HCT116 (cell line): ENCODE results near the gene DOCK2. TPM values are rescaled to one million over a fixed set of nuclear protein-coding genes. Genes with fewer than 3 reads are reported as not detected.

ENCODE experiments used
- ATAC-seq: fragments of 200-7000 bp; cut with Tn5 transposase; 2 replicates; pipeline ENCODE4 v1.9.1; 2020; ENCODE audit warnings: mild to moderate bottlenecking, moderate library complexity
- BruUV-seq: library from RNA; stranded (reverse); fragments of 400-500 nt; replicated peaks from 2 replicates; lab custom pipeline; 2021; lab: Mats Ljungman, UMichigan
- CTCF ChIA-PET: fragments of 300-600 bp; sonication (Branson Sonifier 250); formaldehyde crosslinking; loops from one replicate; lab custom pipeline; 2021; ENCODE audit warnings: antibody characterized with exemption; lab: Charles Lee
- POLR2A ChIA-PET: fragments of 300-600, 350-600 bp; sonication (Branson Sonifier 250); formaldehyde crosslinking; loops from one replicate; lab custom pipeline; 2021; ENCODE audit warnings: antibody characterized with exemption; lab: Charles Lee
- RAD21 ChIA-PET, 2 experiments: fragments of 300-600 bp; sonication (Branson Sonifier 250); formaldehyde crosslinking; loops; one replicate each; lab custom pipeline; 2023; ENCODE audit warnings: low total read pairs in 2 of 2; ENCODE audit not compliant: uncharacterized antibody in 2 of 2, unreplicated experiment in 2 of 2, low non-redundant PET in 1 of 2; lab: Charles Lee
- DNase-seq: peaks from one replicate; pipeline ENCODE4 v3.0.0-alpha.2; 2010; ENCODE audit warnings: low read depth, low spot score
- H2AFZ ChIP-seq: fragments of 200-600 bp; shearing (Covaris generic), sonication (generic); 2 replicates; pipeline ENCODE4 v1.6.1; 2017; ENCODE audit warnings: low read depth, mixed run types, mixed read lengths, antibody characterized with exemption, low read length; ENCODE audit not compliant: poor library complexity, severe bottlenecking
- H3K27ac ChIP-seq: 2 replicates; pipeline ENCODE4 v1.5.1; 2012; ENCODE audit warnings: low read depth, low read length
- H3K27me3 ChIP-seq: fragments of 200-600 bp; sonication (generic); 2 replicates; pipeline ENCODE4 v1.6.1; 2016; ENCODE audit warnings: mixed run types, low read length, mixed read lengths; ENCODE audit not compliant: insufficient read depth
- H3K36me3 ChIP-seq, 2 experiments: fragments of 200-500 bp in 1 of 2; fragments of 200-600 bp in 1 of 2; sonication (Bioruptor generic) in 1 of 2; sonication (generic) in 1 of 2; 2 replicates each; pipeline versions ENCODE4 v1.5.1 to v1.6.1; 2014 to 2016; ENCODE audit warnings: low read length in 2 of 2, inconsistent platforms in 1 of 2, mixed read lengths in 1 of 2, mixed run types in 1 of 2; ENCODE audit not compliant: insufficient read depth in 2 of 2, control insufficient read depth in 1 of 2
- H3K4me1 ChIP-seq, 2 experiments: fragments of 200-600 bp in 1 of 2; sonication (generic) in 1 of 2; 2 replicates each; pipeline versions ENCODE4 v1.5.1 to v1.6.1; 2012 to 2017; ENCODE audit warnings: low read length in 2 of 2, inconsistent platforms in 1 of 2, mild to moderate bottlenecking in 1 of 2, mixed read lengths in 1 of 2, mixed run types in 1 of 2, moderate library complexity in 1 of 2; ENCODE audit not compliant: insufficient read depth in 2 of 2, control insufficient read depth in 1 of 2
- H3K4me2 ChIP-seq: fragments of 200-600 bp; sonication (generic); 2 replicates; pipeline ENCODE4 v1.6.1; 2017; ENCODE audit warnings: mixed run types, low read length, mixed read lengths
- H3K4me3 ChIP-seq, 2 experiments: fragments of 200-600 bp in 1 of 2; sonication (generic) in 1 of 2; replicated peaks in 1 of 2; 2 replicates each; pipeline ENCODE4 v1.5.1; 2011 to 2016; ENCODE audit warnings: low read length in 2 of 2, control low read depth in 1 of 2, low read depth in 1 of 2, mild to moderate bottlenecking in 1 of 2, mixed read lengths in 1 of 2, mixed run types in 1 of 2
- H3K79me2 ChIP-seq: fragments of 200-600 bp; sonication (generic); 2 replicates; pipeline ENCODE4 v1.6.1; 2017; ENCODE audit warnings: mild to moderate bottlenecking, mixed run types, low read length, moderate library complexity, mixed read lengths; ENCODE audit not compliant: insufficient read depth
- H3K9ac ChIP-seq: fragments of 200-600 bp; sonication (generic); 2 replicates; pipeline ENCODE4 v1.6.1; 2016; ENCODE audit warnings: low read length, mixed read lengths
- H3K9me2 ChIP-seq: fragments of 200-600 bp; sonication (generic), shearing (Covaris generic); 2 replicates; pipeline ENCODE4 v1.6.1; 2017; ENCODE audit warnings: mixed run types, mild to moderate bottlenecking, moderate library complexity; ENCODE audit not compliant: insufficient read depth
- H3K9me3 ChIP-seq, 2 experiments: fragments of 200-500 bp in 1 of 2; fragments of 200-600 bp in 1 of 2; sonication (Bioruptor generic) in 1 of 2; sonication (generic) in 1 of 2; 2 replicates each; pipeline ENCODE4 v1.6.1; 2014 to 2017; ENCODE audit warnings: low read length in 2 of 2, mixed read lengths in 2 of 2, inconsistent platforms in 1 of 2, low read depth in 1 of 2, mild to moderate bottlenecking in 1 of 2, mixed run types in 1 of 2, moderate library complexity in 1 of 2; ENCODE audit not compliant: control insufficient read depth in 1 of 2, insufficient read depth in 1 of 2
- H4K20me1 ChIP-seq: fragments of 200-600 bp; sonication (generic), shearing (Covaris generic); 2 replicates; pipeline ENCODE4 v1.6.1; 2017; ENCODE audit warnings: mixed run types, mild to moderate bottlenecking, moderate library complexity; ENCODE audit not compliant: insufficient read depth
- CBX3 ChIP-seq: IDR thresholded peaks from 2 replicates; pipeline ENCODE4 v1.6.1; 2012; ENCODE audit warnings: low read depth
- CEBPB ChIP-seq: IDR thresholded peaks from 2 replicates; pipeline ENCODE4 v1.6.1; 2012; ENCODE audit warnings: low read depth
- EZH2 ChIP-seq: fragments of 200-600 bp; sonication (generic); IDR thresholded peaks from 2 replicates; pipeline ENCODE4 v1.6.1; 2017; ENCODE audit warnings: antibody characterized with exemption, mixed run types
- EZH2phosphoT487 ChIP-seq: fragments of 200-600 bp; IDR thresholded peaks from 2 replicates; pipeline ENCODE4 v1.6.1; 2018; ENCODE audit warnings: antibody characterized with exemption, borderline replicate concordance
- FOSL1 ChIP-seq: IDR thresholded peaks from 2 replicates; pipeline ENCODE4 v1.6.1; 2012; ENCODE audit warnings: low read depth
- JUND ChIP-seq: IDR thresholded peaks from 2 replicates; pipeline ENCODE4 v1.6.1; 2012
- MAX ChIP-seq: IDR thresholded peaks from 2 replicates; pipeline ENCODE4 v1.6.1; 2012
- REST ChIP-seq: IDR thresholded peaks from 2 replicates; pipeline ENCODE4 v1.6.1; 2012; ENCODE audit warnings: low read depth
- SP1 ChIP-seq: IDR thresholded peaks from 2 replicates; pipeline ENCODE4 v1.6.1; 2012; ENCODE audit warnings: low read depth
- SRF ChIP-seq: IDR thresholded peaks from 2 replicates; pipeline ENCODE4 v1.6.1; 2012; ENCODE audit warnings: low read depth
- TCF7L2 ChIP-seq: IDR thresholded peaks from 2 replicates; pipeline ENCODE4 v1.7.0; 2011; ENCODE audit warnings: borderline replicate concordance, inconsistent platforms; ENCODE audit not compliant: insufficient read depth, insufficient read length; ENCODE audit errors: extremely low read depth
- YY1 ChIP-seq: IDR thresholded peaks from 2 replicates; pipeline ENCODE4 v1.6.1; 2011; ENCODE audit warnings: low read length, low read depth, moderate library complexity, mild to moderate bottlenecking; ENCODE audit not compliant: insufficient replicate concordance; ENCODE audit errors: extremely low read depth
- ZNF274 ChIP-seq: fragments of 200-500 bp; sonication (Bioruptor generic); IDR thresholded peaks from 2 replicates; pipeline ENCODE4 v1.6.1; 2014; ENCODE audit warnings: mild to moderate bottlenecking, low read depth, low read length, inconsistent platforms
- intact Hi-C: fragments of 100-400 bp; cut with micrococcal nuclease; formaldehyde crosslinking; loops from 2 replicates; pipeline ENCODE4 v1.10.0; 2022
- total RNA-seq: library from RNA; stranded (reverse); gene quantifications from one replicate; pipeline ENCODE4 v1.2.1, GENCODE V29; 2021; ENCODE audit not compliant: unreplicated experiment

Gene DOCK2
- total RNA-seq, 1 experiment from 2014 or later: 0.89 TPM

GRCh38 chr5:170038241-170038640, 401.2 kb downstream of the DOCK2 start:
- no peak overlapping the region for H3K27ac ChIP-seq
- intact Hi-C loops: no loop called here
- H4K20me1 ChIP-seq: no peaks in the 10 kb centered on the region
- no peak overlapping the region for H2AFZ ChIP-seq
- H3K4me2 ChIP-seq: no peak overlapping the region
- no peak overlapping the region for H3K9ac ChIP-seq
- no peak for ATAC-seq
- RAD21 ChIA-PET: no interaction called here
- H3K9me2 ChIP-seq: no peaks in the 10 kb centered on the region
- TF ChIP-seq CEBPB (no peak), MAX (no peak), EZH2phosphoT487 (no peak), REST (no peak), EZH2 (no peak), JUND (no peak), TCF7L2 (no peak), CBX3 (no peak), YY1 (no peak), ZNF274 (no peak), FOSL1 (no peak), SRF (no peak), SP1 (no peak)
- peaks cover 40% of the 10 kb centered on the region for H3K27me3 ChIP-seq
- DNase-seq: no peak
- POLR2A ChIA-PET: no interaction called here
- CTCF ChIA-PET: no interaction called here
- no peaks in the 10 kb centered on the region for H3K4me1 ChIP-seq
- H3K36me3 ChIP-seq: no peaks in the 10 kb centered on the region
- no peaks in the 10 kb centered on the region for H3K79me2 ChIP-seq
- no peaks in the 10 kb centered on the region for H3K9me3 ChIP-seq
- no peak overlapping the region for H3K4me3 ChIP-seq
- BruUV-seq: no TSS peak
